Measurements from ENCODE around the gene CCDC134.

Gene CCDC134

DNA sequence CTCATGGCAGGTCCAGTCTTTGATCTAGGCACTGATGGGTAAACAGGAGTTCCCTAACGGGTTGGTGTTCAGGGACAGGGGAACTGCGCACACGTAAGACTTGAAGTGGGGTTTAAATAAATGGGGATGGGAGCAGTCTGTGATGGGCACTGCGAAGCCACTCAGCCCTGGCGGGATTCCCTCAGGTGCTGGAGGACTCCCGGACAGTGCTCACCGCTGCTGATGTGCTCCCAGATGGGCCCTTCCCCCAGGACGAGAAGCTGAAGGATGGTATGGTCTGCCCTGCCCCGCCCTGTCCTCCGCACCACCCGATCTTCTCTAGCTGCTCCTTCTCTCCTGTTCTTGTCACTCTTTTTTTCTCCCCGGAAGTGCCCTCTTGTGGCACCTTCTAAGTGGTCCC lies 9.5 kb downstream of the CCDC134 start:
- H3K27ac Mint-ChIP-seq, result peak overlapping the region; percentile 27
- H3K27me3 Mint-ChIP-seq (ENCODE audit: low read depth), result no peaks in the 10 kb centered on the region
- peaks cover 23% of the 10 kb centered on the region for H3K36me3 Mint-ChIP-seq (ENCODE audit: low read depth)
- no peak overlapping the region for H3K4me3 Mint-ChIP-seq
- H3K4me1 Mint-ChIP-seq (ENCODE audit: low read depth), result peaks cover 4% of the 10 kb centered on the region
- no peaks in the 10 kb centered on the region for H3K9me3 Mint-ChIP-seq

DNA sequence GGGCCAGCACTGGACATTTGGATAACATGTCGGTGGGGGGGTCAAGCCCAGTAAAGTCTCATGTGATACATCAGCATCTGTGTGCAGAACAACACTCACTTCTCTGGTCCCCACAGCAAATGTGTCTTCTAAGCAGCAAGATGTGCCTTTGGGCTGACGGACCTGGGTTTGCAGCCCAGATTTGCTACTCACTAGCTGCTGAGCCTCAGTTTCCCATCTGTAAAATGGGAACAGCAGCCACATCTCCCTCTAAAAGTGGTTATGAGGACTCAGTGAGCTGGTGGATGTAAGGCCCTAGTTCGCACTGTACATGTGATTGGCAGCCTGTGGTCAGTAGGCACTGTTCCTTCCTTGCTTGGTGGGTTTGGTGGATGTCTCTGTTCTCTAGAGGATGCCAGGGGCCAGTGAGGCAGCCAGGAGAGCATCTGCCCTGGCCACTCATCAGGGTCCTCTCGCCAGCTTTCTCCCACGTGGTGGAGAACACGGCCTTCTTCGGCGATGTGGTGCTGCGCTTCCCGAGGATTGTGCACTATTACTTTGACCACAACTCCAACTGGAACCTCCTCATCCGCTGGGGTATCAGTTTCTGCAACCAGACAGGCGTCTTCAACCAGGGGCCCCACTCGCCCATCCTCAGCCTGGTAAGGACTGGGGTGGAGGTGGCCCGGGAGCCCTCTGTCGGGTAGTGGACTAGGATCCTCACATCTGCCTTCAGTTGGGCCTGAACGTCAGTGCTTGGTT lies 12.5 kb downstream of the CCDC134 start:
- H3K36me3 Mint-ChIP-seq (ENCODE audit: low read depth), result peaks cover 29% of the 10 kb centered on the region
- no peak overlapping the region for H3K4me3 Mint-ChIP-seq
- H3K27me3 Mint-ChIP-seq (ENCODE audit: low read depth), result no peaks in the 10 kb centered on the region
- peaks cover 3% of the 10 kb centered on the region for H3K4me1 Mint-ChIP-seq (ENCODE audit: low read depth)
- no peak overlapping the region for H3K27ac Mint-ChIP-seq
- H3K9me3 Mint-ChIP-seq, result no peaks in the 10 kb centered on the region

DNA sequence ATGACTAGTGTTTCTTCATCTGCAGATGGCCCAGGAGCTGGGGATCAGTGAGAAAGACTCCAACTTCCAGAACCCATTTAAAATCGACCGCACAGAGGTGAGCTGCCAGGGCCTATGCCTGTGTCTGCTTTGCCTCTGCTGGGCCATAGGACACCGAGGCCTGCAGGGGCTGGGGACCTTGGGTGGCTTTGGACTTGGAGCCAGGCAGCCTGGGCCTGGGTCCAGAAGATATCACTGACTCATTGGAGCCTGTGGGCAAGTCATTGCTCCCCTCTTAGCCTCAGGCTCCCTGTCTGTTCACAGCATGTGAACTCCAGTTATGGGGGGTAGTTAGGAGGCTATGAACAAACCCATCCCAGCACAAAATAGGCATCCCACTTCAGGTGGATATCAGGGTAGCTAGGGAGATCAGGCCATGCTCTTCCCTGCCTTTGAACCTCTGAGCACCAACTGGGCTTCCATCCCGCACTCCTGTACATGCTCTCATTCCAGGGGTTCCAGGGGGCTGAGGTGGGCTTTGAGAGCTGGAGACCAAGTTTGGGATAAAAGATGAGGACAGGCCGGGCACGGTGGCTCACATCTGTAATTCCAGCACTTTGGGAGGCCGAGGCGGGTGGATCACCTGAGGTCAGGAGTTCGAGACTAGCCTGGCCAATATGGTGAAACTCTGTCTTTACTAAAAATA lies 13.4 kb downstream of the CCDC134 start:
- H3K36me3 Mint-ChIP-seq (ENCODE audit: low read depth), result peaks cover 27% of the 10 kb centered on the region
- H3K27ac Mint-ChIP-seq, result no peak overlapping the region
- no peaks in the 10 kb centered on the region for H3K27me3 Mint-ChIP-seq (ENCODE audit: low read depth)
- no peaks in the 10 kb centered on the region for H3K9me3 Mint-ChIP-seq
- H3K4me3 Mint-ChIP-seq, result no peak overlapping the region
- H3K4me1 Mint-ChIP-seq (ENCODE audit: low read depth), result peaks cover 3% of the 10 kb centered on the region

DNA sequence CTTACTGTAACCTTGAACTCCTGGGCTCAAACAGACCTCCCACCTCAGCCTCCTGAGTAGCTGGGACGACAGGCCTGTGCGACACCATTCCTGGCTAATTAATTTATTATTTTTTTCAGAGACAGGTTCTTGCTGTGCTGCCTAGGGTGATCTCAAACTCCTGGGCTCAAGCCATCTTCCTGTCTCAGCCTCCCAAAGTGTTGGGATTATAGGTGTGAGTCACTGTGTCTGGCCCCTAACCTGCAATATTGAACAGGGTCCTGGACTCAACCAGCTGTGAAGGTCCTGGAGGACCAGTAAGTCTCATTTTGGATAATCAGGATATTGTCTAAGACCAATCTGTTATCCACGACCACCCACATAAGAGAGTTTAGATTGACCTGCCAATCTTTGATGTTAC lies 15.2 kb downstream of the CCDC134 start:
- Mint-ChIP-seq H3K9me3 (no peaks in the 10 kb centered on the region), H3K27me3 (ENCODE audit: low read depth) (no peaks in the 10 kb centered on the region), H3K36me3 (ENCODE audit: low read depth) (peaks cover 22% of the 10 kb centered on the region), H3K4me3 (no peak overlapping the region), H3K4me1 (ENCODE audit: low read depth) (peaks cover 3% of the 10 kb centered on the region), H3K27ac (no peak overlapping the region)

DNA sequence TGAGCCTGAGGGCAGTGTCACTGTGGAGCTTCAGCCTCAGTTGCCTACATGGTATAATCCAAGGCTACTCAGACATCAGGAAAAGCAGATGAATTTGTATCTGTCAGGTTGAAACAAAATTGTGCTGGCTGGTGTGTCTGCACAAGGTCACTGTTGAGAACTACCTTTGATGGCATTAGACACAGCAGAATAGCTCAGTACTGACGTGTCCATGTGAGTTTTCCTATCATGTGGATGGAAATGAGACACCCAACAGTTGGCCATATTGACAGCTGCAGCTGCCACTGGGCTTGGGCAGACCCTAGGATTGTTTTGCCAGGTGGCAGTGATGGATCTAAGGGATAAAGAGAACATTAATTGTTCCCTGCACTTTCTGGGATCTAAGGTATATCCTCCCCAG lies 15.8 kb downstream of the CCDC134 start:
- Mint-ChIP-seq H3K4me1 (ENCODE audit: low read depth) (peaks cover 3% of the 10 kb centered on the region), H3K27ac (no peak overlapping the region), H3K4me3 (no peak overlapping the region), H3K9me3 (no peaks in the 10 kb centered on the region), H3K36me3 (ENCODE audit: low read depth) (peaks cover 25% of the 10 kb centered on the region), H3K27me3 (ENCODE audit: low read depth) (no peaks in the 10 kb centered on the region)

DNA sequence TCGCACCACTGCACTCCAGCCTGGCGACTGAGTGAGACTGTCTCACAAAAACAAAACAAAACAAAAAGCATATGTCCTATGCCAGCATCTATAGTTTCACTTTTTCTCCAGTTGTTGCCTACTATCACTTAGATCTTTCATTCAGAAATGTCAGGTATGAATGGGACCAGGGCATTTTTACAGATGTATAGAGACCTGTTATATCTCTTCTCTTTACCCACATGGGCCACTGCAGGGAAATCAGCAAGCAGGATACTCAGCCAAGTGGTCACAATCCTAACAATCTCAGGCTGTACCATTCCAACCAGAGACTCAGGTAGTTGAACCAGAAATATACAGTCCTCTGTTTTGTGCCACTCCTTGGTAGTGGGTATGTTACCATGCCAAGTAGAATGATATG lies 16.4 kb downstream of the CCDC134 start:
- Mint-ChIP-seq H3K4me3 (no peak overlapping the region), H3K27ac (no peak overlapping the region), H3K4me1 (ENCODE audit: low read depth) (peaks cover 5% of the 10 kb centered on the region), H3K9me3 (no peaks in the 10 kb centered on the region), H3K27me3 (ENCODE audit: low read depth) (no peaks in the 10 kb centered on the region), H3K36me3 (ENCODE audit: low read depth) (peaks cover 23% of the 10 kb centered on the region)

DNA sequence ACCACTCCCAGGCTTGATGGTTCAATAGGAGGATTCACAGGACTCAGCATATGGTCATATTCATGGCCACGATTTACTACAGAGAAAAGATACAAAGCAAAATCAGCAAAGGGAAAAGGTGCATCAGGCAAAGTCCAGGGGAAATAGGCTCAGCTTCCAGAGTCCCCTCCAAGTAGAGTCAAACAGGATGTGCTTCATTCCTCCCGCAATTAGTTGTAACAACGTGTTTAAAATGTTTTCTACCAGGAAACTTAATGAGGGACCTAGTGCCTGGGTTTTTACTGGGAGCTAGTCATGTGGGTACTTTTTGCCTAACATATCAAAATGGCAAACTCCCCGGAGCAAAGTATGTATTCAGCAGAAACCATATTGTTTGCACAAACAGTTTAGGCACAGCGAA lies 17.5 kb downstream of the CCDC134 start:
- H3K27ac Mint-ChIP-seq, result peak overlapping the region; percentile 37
- peaks cover 14% of the 10 kb centered on the region for H3K4me1 Mint-ChIP-seq (ENCODE audit: low read depth)
- H3K27me3 Mint-ChIP-seq (ENCODE audit: low read depth), result no peaks in the 10 kb centered on the region
- no peaks in the 10 kb centered on the region for H3K9me3 Mint-ChIP-seq
- H3K36me3 Mint-ChIP-seq (ENCODE audit: low read depth), result peaks cover 23% of the 10 kb centered on the region
- no peak overlapping the region for H3K4me3 Mint-ChIP-seq

DNA sequence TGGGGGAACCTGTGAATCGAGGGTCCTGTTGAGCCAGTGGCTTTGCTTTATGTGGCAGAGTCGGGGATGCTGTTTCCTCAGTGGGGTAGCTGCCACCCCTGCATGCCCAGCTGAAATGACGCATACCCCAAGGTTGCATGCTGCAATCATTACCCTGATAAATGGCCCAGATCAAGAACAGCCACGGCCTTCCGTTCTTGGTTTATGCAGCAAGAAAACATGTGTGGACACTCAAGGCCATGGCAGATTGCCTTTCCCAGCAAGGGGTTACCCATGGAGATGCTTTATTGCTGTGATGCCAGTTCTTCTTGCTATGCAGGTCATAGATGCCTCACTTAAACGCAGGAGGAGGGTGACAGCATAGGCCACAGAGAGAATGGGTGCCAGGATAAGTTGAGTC lies 18.1 kb downstream of the CCDC134 start:
- Mint-ChIP-seq H3K27me3 (ENCODE audit: low read depth) (no peaks in the 10 kb centered on the region), H3K36me3 (ENCODE audit: low read depth) (peaks cover 20% of the 10 kb centered on the region), H3K27ac (no peak overlapping the region), H3K4me3 (no peak overlapping the region), H3K4me1 (ENCODE audit: low read depth) (peaks cover 14% of the 10 kb centered on the region), H3K9me3 (no peaks in the 10 kb centered on the region)

DNA sequence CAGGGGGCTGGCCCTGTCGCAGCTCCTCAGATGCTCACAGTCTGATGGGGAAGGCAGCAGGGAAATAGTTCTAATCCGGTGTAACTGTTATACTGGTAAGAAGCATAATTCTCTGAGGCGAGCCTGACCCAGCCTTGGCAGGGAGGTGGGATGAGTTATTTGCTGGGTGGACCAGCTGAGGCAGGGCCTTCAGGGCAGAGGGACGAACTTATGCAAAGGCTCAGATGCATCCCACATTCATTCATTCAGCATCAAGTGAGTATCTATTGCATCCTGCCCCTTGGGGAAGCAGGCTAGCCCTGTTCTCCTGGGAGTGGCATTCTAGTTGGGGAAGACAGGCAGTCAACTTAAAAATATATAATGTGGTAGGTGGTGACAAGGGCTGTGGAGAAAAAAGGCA lies 18.8 kb downstream of the CCDC134 start:
- H3K4me1 Mint-ChIP-seq (ENCODE audit: low read depth), result peaks cover 17% of the 10 kb centered on the region
- no peak overlapping the region for H3K27ac Mint-ChIP-seq

DNA sequence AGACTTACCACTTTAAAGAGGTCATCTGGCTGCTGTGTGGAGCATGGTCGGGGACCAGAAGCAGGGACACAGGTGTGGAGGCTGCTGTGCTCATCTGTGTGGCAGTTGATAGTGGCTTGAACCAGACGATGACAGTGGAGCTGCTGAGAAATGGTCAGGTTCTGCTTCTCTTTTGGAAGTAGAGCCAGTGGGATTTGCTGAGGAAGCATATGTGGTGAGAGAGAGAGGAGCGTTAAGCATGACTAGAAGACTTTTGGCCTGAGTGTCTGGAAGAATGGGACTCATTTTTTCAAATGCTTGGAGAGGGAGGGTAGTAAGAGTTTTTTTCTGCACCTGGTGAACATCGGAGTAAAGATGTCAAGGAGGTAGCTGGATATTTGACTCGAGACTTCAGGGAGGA lies 20.0 kb downstream of the CCDC134 start:
- Mint-ChIP-seq H3K36me3 (ENCODE audit: low read depth) (peaks cover 25% of the 10 kb centered on the region), H3K27ac (peak overlapping the region; percentile 52), H3K27me3 (ENCODE audit: low read depth) (no peaks in the 10 kb centered on the region), H3K4me3 (no peak overlapping the region), H3K9me3 (no peaks in the 10 kb centered on the region), H3K4me1 (ENCODE audit: low read depth) (peaks cover 17% of the 10 kb centered on the region)

More for the DNA sequence above, 18.8 kb downstream of the CCDC134 start:
- Mint-ChIP-seq H3K9me3 (no peaks in the 10 kb centered on the region), H3K27me3 (ENCODE audit: low read depth) (no peaks in the 10 kb centered on the region), H3K4me3 (no peak overlapping the region), H3K36me3 (ENCODE audit: low read depth) (peaks cover 20% of the 10 kb centered on the region)

DNA sequence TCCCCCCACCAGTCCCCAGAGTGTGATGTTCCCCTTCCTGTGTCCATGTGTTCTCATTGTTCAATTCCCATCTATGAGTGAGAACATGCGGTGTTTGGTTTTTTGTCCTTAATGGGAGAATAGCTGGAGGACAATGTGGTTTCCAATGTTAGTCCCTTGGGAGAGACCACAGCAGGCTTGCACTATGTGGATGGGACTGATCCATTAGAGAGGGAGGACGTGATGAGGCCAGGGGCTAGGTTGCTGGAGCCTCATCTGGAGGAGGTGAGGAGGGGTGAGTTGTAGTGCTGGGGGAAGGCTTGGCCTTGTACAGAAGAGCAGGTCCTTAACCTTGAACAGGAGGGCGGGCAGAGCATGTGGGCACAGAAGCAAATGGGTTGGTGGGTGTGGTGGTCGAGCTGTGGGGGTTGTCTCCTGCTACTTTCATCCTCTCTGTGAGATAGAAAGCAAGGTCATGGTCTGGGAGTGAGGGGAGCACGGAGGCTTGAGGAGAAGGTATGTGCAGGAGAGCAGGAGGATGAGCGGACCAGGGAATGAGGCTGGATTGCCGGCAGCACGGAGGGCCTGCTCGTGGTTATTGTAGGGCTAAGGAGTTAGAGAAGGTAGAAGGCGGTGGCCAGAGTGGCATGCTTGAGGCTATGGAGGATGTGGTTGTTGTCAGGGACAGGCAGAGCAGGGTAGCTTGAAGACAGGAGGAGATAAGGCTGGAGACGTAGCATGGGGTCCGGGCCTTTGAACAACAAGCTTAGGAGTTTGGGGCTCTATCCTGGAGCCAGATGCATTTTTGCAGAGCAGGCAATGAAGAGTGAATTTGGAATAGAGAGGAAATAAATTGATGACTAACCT lies 21.2 kb downstream of the CCDC134 start:
- Mint-ChIP-seq H3K4me3 (no peak overlapping the region), H3K27ac (peak overlapping the region; percentile 7), H3K9me3 (no peaks in the 10 kb centered on the region), H3K4me1 (ENCODE audit: low read depth) (peaks cover 14% of the 10 kb centered on the region), H3K36me3 (ENCODE audit: low read depth) (peaks cover 21% of the 10 kb centered on the region), H3K27me3 (ENCODE audit: low read depth) (no peaks in the 10 kb centered on the region)

DNA sequence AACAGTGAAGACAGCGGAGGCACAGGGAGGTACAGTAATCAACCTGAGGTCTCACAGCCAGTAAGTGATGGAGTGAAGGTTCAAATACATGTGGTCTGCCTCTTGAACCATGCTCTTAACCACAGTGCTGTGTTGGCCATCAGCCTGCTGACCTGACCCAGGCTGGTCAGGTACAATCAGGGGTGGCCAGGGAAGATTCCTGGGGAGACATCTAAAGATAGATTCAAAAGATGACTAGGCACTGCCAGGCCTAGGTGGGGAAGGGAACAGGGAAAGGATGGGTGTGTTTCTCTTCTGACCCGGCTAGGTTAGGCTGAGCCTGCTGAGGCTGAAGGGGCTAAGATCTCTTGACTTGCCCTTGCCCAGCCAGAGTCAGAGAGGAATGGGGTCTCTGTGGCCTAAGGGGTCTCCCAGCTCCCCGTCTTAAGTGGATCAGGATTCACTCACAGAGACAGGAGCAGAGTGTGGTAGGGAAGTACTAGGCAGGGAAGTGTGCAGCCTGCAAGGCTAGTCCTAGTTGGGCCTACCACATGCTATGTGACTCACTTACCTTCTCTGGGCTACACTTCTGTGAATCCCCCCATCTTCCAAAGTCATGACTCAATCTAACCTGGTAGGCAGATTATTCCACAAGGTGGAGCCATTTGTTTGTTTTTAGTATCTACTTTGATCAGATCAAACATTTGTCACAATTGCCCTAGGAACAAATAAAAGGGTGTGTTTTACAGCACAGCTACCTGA lies 22.0 kb downstream of the CCDC134 start:
- Mint-ChIP-seq H3K27me3 (ENCODE audit: low read depth) (no peaks in the 10 kb centered on the region), H3K4me1 (ENCODE audit: low read depth) (peaks cover 18% of the 10 kb centered on the region), H3K27ac (peak overlapping the region; percentile 53)

DNA sequence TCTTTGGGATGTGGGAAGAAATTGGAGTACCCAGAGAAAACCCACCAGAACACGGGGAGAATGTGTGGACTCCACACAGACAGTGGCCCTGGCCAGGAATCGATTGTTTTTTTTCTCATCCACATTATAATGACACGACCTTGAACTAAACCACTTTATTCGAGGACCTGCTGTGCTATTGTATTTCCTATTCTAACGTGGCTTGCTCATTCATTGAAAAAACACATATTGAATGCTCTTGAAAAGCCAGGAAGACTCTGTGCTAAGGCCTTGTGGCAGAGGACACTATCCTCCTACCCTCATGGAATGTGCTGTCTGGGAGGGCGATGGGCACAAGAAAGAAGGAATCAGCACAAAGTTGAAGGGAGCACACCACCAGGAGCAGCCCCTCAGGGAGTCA lies 23.3 kb downstream of the CCDC134 start:
- Mint-ChIP-seq H3K36me3 (ENCODE audit: low read depth) (peaks cover 24% of the 10 kb centered on the region), H3K4me3 (no peak overlapping the region), H3K27me3 (ENCODE audit: low read depth) (no peaks in the 10 kb centered on the region), H3K27ac (no peak overlapping the region), H3K4me1 (ENCODE audit: low read depth) (peaks cover 25% of the 10 kb centered on the region), H3K9me3 (no peaks in the 10 kb centered on the region)

More for the DNA sequence above, 22.0 kb downstream of the CCDC134 start:
- Mint-ChIP-seq H3K4me3 (no peak overlapping the region), H3K36me3 (ENCODE audit: low read depth) (peaks cover 22% of the 10 kb centered on the region), H3K9me3 (no peaks in the 10 kb centered on the region)

DNA sequence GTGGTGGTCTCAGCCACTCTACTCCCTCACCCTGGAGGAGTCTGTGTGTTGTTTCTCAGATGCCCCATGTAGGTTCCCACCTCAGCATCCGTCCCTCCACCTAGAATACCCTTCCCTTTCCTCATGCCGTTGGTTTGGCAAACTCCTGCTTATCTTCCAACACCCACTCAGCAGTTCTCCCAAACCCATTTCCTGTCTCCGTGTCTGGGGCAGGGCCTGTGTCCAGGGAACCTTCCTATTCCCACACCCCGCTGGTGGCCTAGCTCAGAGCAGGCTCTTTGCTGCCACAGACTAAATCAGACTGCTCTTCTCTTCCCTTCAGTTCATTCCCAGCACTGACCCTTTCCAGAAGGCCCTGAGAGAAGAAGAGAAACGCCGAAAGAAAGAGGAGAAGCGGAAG lies 24.9 kb downstream of the CCDC134 start:
- peaks cover 26% of the 10 kb centered on the region for H3K4me1 Mint-ChIP-seq (ENCODE audit: low read depth)
- no peak overlapping the region for H3K4me3 Mint-ChIP-seq
- no peaks in the 10 kb centered on the region for H3K9me3 Mint-ChIP-seq
- H3K27ac Mint-ChIP-seq, result peak overlapping the region; percentile 33
- no peaks in the 10 kb centered on the region for H3K27me3 Mint-ChIP-seq (ENCODE audit: low read depth)
- peaks cover 25% of the 10 kb centered on the region for H3K36me3 Mint-ChIP-seq (ENCODE audit: low read depth)
